Measurements from ENCODE around the gene HLA-DPA1. TPM values are rescaled to one million over a fixed set of nuclear protein-coding genes. Genes with fewer than 3 reads are reported as not detected.

The HLA-DPA1 gene
- total RNA-seq, 1 donor from 2014 or later = 82.3 TPM

DNA sequence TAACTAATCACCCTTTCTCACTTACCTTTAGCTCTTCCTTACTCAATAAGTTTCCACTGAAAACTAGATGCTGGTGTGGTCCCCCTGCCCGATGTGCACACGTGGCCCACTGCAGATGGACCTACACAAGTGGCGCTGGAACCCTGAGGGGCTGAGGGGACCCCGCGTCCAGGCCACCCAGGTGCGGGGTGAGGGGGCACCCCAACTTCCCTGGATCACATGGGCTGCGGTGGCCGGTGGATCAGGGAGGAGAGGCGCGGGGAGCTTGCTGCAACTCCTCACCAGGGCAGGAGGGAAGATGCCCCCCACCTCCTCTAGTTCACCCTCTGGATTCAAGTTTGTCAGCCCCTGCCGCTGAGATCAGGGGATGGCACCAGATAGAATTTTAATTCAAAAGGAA is 51.5 kb downstream of the HLA-DPA1 start:
- Histone ChIP-seq H3K27me3 (no peaks in the 10 kb centered on the region), H3K4me3 (no peak overlapping the region), H3K4me1 (peaks cover 17% of the 10 kb centered on the region), H3K27ac (no peak overlapping the region), H3K36me3 (no peaks in the 10 kb centered on the region), H3K9me3 (no peaks in the 10 kb centered on the region)
- intact Hi-C loops (cut with DNase I) = no loop called here
- no peak for DNase-seq (ENCODE audit: extremely low spot score in 2 of 2)
- no peak for TF ChIP-seq POLR2AphosphoS5 (IDR thresholded peaks at IDR 0.05; ENCODE audit: insufficient read depth in 1 of 2, low read depth in 1 of 2)
- TF ChIP-seq, protein P1, sequence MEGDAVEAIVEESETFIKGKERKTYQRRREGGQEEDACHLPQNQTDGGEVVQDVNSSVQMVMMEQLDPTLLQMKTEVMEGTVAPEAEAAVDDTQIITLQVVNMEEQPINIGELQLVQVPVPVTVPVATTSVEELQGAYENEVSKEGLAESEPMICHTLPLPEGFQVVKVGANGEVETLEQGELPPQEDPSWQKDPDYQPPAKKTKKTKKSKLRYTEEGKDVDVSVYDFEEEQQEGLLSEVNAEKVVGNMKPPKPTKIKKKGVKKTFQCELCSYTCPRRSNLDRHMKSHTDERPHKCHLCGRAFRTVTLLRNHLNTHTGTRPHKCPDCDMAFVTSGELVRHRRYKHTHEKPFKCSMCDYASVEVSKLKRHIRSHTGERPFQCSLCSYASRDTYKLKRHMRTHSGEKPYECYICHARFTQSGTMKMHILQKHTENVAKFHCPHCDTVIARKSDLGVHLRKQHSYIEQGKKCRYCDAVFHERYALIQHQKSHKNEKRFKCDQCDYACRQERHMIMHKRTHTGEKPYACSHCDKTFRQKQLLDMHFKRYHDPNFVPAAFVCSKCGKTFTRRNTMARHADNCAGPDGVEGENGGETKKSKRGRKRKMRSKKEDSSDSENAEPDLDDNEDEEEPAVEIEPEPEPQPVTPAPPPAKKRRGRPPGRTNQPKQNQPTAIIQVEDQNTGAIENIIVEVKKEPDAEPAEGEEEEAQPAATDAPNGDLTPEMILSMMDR (IDR thresholded peaks at IDR 0.05) = no peak
- TF ChIP-seq POLR2A (IDR thresholded peaks at IDR 0.05) = no peak

DNA sequence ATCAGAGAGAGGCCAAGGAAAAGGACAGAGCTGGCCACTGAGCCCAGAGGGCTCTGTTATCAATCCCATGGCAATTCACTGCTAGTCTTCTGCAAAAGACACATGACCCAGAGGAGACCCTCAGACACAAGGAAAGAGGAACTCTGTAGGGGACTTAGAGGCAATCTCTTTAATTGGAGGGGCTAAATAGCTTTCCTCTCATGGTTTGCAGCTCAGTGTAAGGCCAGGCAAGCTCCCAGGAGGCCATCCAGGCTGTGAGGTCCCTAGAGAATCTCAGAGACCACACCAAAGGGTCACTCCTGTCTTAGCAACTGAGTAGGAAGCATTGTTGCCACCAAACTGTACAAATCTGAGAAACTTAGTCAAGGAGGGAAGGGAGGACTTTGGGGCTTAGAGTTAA is 54.1 kb downstream of the HLA-DPA1 start:
- peak overlapping the region; percentile 33 to 36 for H3K4me3 ChIP-seq

DNA sequence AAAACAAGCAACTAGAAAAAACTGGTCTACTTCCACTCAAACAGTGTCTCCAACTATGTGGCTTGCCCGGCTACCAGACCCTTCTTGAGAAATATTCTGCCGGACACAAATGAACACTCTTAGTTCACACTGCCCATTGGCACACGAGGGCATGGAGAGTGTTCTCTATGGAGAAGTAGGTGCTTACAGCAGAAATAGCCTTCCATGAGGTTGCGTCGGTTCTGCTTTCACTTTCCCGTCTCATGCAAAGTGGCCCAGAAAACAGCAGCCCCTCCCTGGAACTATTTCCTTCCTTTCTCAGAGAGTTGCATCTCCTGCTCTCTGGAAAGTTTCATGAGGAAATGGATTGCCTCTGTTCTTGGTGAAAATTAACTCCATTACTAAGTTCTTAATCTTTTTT is 54.5 kb downstream of the HLA-DPA1 start:
- intact Hi-C loops (cut with DNase I) = loop anchor here (5.0 kb wide), 1 partner anchor 228 kb away; no protein-coding TSS in a partner anchor
- Histone ChIP-seq H3K27ac (peak overlapping the region; percentile 86), H3K4me1 (peaks cover 17% of the 10 kb centered on the region), H3K36me3 (no peaks in the 10 kb centered on the region), H3K4me3 (peak overlapping the region; percentile 33 to 36), H3K27me3 (no peaks in the 10 kb centered on the region), H3K9me3 (no peaks in the 10 kb centered on the region)
- TF ChIP-seq POLR2AphosphoS5 (IDR thresholded peaks at IDR 0.05; ENCODE audit: insufficient read depth in 1 of 2, low read depth in 1 of 2) (peak in 1 of 2 donors; percentile 71), POLR2A (IDR thresholded peaks at IDR 0.05) (no peak)
- TF ChIP-seq, protein P1 (IDR thresholded peaks at IDR 0.05) = no peak
- DNase-seq (ENCODE audit: extremely low spot score in 2 of 2) = no peak

More for the DNA sequence above, 54.1 kb downstream of the HLA-DPA1 start:
- TF ChIP-seq, protein P1 (IDR thresholded peaks at IDR 0.05) = no peak
- TF ChIP-seq POLR2AphosphoS5 (IDR thresholded peaks at IDR 0.05; ENCODE audit: insufficient read depth in 1 of 2, low read depth in 1 of 2) (no peak), POLR2A (IDR thresholded peaks at IDR 0.05) (no peak)
- intact Hi-C loops (cut with DNase I) = loop anchor here (5.0 kb wide), 1 partner anchor 228 kb away; no protein-coding TSS in a partner anchor
- DNase-seq (ENCODE audit: extremely low spot score in 2 of 2) = no peak
- Histone ChIP-seq H3K27ac (peak overlapping the region; percentile 86), H3K4me1 (peaks cover 17% of the 10 kb centered on the region), H3K27me3 (no peaks in the 10 kb centered on the region), H3K36me3 (no peaks in the 10 kb centered on the region), H3K9me3 (no peaks in the 10 kb centered on the region)

DNA sequence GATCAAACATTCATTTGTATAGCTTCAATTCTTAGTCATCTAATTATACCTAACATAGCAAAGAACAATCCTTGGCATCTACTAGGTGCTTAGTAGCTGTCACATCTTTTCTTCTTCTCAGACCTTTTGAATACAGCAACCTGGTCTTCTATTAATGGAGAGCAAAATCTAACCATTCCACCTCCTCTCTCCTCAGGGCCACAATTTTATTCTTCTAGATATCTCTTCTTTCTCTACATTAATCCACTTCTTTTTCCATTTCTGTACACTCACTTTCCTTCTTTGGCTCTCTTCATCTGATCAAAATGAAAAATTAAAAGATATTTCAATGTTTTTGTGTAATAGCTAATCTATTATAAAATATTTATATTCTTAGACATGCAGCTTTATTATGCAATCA is 55.0 kb downstream of the HLA-DPA1 start:
- intact Hi-C loops (cut with DNase I) = loop anchor here (5.0 kb wide), 1 partner anchor 229 kb away; no protein-coding TSS in a partner anchor
- Histone ChIP-seq H3K9me3 (no peaks in the 10 kb centered on the region), H3K36me3 (no peaks in the 10 kb centered on the region), H3K27me3 (no peaks in the 10 kb centered on the region), H3K4me1 (peaks cover 17% of the 10 kb centered on the region), H3K4me3 (peak overlapping the region in 1 of 2 donors; percentile 33), H3K27ac (peak overlapping the region; percentile 86)
- no peak for DNase-seq (ENCODE audit: extremely low spot score in 2 of 2)
- no peak for TF ChIP-seq POLR2A (IDR thresholded peaks at IDR 0.05)
- TF ChIP-seq, protein P1 (IDR thresholded peaks at IDR 0.05) = no peak
- no peak for TF ChIP-seq POLR2AphosphoS5 (IDR thresholded peaks at IDR 0.05; ENCODE audit: insufficient read depth in 1 of 2, low read depth in 1 of 2)

DNA sequence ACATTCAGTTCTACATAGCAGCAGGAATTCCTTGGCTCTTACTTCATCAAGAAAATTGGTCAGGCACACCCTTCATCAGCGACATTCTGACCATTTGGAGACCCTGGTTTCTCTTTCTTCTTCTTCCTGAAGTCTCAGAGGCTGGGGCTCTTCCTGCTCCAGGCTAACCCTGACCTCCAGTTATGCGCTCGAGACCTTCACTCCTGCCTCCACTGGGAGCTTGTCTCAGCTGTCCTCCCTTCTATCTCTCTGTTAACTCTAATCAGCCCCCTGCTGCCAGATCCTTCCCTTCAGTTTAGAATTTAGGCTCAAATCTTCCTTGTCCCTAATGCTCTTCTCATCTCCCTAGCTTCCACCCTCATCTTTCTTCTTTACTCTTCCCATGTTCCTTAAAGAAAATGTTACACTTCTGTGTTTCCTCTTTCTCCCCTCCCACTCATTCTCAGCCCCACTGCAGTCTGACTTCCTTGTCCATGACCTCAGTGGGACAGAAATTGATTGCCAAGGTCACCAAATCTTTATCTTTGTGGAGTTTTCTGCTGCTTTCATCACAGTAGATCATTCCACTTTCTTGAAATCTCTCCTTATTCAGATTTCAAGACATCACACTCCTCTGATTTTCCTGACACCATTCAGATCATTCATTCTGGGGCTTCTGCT is 55.6 kb downstream of the HLA-DPA1 start:
- Histone ChIP-seq H3K36me3 (no peaks in the 10 kb centered on the region), H3K27ac (peak overlapping the region; percentile 86), H3K4me3 (no peak overlapping the region), H3K27me3 (no peaks in the 10 kb centered on the region), H3K4me1 (peaks cover 17% of the 10 kb centered on the region), H3K9me3 (no peaks in the 10 kb centered on the region)
- no peak for DNase-seq (ENCODE audit: extremely low spot score in 2 of 2)
- intact Hi-C loops (cut with DNase I) = loop anchor here (5.0 kb wide), 1 partner anchor 229 kb away; no protein-coding TSS in a partner anchor
- TF ChIP-seq, protein P1 (IDR thresholded peaks at IDR 0.05) = no peak
- TF ChIP-seq POLR2A (IDR thresholded peaks at IDR 0.05) (no peak), POLR2AphosphoS5 (IDR thresholded peaks at IDR 0.05; ENCODE audit: insufficient read depth in 1 of 2, low read depth in 1 of 2) (no peak)
